ENCODE measurements around the gene MEPCE.
A peak's percentile ranks its signal among the peaks of the same experiment; 100 is the strongest.
"Not testable (repeated sequence)": the region's sequence is repeated elsewhere in the genome, so short reads cannot be mapped to it uniquely, and the experiment has no call there.

Gene MEPCE, protein sequence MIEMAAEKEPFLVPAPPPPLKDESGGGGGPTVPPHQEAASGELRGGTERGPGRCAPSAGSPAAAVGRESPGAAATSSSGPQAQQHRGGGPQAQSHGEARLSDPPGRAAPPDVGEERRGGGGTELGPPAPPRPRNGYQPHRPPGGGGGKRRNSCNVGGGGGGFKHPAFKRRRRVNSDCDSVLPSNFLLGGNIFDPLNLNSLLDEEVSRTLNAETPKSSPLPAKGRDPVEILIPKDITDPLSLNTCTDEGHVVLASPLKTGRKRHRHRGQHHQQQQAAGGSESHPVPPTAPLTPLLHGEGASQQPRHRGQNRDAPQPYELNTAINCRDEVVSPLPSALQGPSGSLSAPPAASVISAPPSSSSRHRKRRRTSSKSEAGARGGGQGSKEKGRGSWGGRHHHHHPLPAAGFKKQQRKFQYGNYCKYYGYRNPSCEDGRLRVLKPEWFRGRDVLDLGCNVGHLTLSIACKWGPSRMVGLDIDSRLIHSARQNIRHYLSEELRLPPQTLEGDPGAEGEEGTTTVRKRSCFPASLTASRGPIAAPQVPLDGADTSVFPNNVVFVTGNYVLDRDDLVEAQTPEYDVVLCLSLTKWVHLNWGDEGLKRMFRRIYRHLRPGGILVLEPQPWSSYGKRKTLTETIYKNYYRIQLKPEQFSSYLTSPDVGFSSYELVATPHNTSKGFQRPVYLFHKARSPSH

DNA sequence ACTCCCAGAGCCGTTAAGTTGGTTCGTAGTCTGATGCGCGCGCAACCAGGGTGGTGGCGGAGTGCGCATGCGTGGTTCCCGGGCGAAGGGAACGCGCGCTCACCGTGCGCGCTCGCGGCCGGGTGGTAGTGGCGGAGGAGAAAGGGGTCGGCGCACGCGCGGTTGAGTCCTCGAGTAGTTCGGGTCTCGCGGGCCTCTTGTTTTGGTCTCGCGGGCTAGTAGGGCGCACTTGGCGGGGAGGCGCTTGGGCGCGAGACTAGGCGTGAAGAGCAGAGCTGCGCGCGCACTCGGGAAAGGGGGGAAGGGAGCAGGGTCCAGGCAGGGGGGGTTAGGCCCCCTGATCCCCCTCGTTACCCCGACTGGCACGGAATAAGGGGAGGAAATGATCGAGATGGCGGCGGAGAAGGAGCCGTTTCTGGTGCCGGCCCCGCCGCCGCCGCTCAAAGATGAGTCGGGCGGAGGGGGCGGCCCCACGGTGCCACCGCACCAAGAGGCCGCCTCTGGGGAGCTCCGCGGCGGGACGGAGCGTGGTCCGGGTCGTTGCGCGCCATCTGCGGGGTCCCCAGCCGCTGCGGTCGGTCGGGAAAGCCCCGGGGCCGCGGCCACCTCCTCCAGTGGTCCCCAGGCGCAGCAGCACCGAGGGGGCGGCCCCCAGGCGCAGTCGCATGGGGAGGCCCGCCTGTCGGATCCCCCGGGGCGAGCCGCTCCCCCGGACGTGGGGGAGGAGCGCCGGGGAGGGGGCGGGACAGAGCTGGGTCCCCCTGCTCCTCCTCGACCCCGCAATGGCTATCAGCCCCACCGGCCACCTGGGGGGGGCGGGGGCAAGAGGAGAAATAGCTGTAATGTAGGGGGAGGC is at the start of gene MEPCE:
TSS of gene MEPCE (plus strand) at position 195 of the 856 bp plus-strand sequence. CDS start at position 383, 188 bp downstream.
- peak; percentile 90 to 93 (median 93) for DNase-seq (ENCODE audit: low read depth in 3 of 3)

DNA sequence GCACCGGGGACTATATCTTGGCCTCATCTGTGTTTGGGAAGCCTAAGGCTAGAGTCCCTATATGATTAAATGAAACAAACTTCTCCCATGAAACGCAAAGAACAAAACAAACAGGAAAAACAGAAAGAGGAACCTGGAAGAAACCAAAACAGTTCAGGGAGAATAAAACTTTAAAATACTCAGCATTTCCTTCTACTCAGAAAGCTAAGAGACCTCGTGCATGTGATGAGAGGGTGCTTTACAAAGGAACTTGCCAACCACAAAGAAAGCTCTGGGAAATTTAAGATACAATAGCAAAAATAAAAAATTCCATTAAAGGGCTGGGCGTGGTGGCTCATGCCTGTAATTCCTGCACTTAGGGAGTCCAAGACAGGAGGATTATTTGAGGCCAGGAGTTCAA is 49.4 kb upstream of the MEPCE start:
- no peak for DNase-seq (ENCODE audit: low read depth in 3 of 3)

DNA sequence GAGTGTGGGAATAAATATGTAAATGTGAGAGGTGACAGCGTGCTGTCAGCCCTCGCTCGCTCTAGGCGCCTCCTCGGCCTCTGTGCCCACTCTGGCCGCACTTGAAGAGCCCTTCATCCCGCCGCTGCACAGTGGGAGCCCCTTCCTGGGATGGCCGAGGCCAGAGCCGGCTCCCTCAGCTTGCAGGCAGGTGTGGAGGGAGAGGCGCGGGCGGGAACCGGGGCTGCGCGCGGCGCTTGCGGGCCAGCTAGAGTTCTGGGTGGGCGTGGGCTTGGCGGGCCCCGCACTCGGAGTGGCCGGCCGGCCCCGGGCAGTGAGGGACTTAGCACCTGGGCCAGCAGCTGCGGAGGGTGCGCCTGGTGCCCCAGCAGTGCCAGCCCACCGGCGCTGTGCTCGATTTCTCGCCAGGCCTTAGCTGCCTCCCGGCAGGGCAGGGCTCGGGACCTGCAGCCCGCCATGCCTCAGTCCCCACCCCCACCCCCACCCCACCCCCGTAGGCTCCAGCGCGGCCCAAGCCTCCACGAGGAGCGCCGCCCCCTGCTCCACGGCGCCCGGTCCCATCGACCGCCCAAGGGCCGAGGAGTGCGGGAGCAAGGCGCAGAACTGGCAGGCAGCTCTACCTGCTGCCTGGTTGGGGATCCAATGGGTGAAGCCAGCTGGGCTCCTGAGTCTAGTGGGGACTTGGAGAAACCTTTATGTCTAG is 47.9 kb upstream of the MEPCE start:
- not testable (repeated sequence) for DNase-seq (ENCODE audit: low read depth in 3 of 3)

DNA sequence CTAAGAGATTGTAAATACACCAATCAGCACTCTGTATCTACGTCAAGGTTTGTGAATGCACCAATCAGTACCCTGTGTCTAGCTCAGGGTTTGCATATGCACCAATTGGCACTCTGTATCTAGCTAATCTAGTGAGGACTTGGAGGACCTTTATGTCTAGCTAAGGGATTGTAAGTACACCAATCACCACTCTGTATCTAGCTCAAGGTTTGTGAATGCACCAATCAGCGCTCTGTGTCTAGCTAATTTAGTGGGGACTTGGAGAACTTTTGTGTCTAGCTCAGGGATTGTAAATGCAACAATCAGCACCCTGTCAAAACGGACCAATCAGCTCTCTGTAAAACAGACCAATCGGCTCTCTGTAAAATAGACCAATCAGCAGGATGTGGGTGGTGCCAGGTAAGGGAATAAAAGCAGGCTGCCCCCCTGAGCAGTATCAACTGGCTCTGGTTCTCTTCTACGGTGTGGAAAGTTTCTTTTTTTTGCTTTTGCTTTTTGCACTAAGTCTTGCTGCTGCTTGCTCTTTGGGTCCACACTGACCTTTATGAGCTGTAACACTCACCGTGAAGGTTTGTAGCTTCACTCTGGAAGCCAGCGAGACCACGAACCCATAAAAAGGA is 47.3 kb upstream of the MEPCE start:
- not testable (repeated sequence) for DNase-seq (ENCODE audit: low read depth in 3 of 3)

DNA sequence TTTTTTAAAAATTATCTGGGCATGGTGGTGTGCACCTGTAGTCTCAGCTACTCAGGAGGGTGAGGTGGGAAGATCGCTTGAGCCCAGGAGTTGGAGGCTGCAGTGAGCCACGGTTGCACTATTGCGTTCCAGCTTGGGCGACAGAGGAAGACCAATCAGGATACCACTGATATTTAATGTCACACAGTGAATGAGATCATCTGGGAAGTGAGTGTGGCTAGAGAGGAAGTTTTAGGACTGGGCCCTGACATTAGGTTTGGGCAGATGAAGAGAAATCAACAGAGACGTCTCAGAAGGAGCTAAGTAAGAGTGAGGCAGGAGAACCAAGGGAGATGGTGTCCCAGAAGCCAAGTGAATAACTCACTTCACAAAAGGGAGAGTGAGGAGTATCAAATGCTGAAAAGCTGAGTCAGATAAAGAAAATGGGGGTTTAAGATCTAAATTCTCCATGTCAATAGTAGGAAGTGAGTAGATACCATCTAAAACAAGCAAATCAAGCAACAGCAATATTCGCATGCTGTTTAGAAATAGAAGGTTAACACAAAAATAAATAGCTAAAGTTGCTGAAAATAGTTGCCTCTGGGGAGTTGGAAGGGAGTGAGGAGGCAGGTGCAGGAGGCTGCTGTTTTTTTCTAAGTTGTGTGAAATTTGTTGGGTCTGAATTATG is 44.9 kb upstream of the MEPCE start:
- DNase-seq (ENCODE audit: low read depth in 3 of 3), result no peak

DNA sequence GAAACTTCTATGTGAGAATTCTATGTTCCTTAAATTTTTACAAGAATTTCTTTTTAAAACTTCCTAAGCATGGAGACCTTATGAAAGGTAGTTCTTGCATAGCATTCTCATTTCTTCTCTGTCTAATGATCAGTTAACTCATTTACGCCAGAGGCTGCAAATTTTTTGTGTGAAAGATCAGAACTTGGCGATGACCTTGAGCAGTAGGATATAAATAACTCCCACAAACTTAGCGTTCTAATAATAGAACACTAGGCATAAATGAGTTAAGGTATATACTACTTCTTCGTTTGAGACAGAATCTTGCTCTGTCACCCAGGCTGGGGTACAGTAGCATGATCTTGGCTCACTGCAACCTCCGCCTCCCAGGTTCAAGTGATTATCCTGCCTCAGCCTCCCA is 42.7 kb upstream of the MEPCE start:
- DNase-seq (ENCODE audit: low read depth in 3 of 3), result no peak

DNA sequence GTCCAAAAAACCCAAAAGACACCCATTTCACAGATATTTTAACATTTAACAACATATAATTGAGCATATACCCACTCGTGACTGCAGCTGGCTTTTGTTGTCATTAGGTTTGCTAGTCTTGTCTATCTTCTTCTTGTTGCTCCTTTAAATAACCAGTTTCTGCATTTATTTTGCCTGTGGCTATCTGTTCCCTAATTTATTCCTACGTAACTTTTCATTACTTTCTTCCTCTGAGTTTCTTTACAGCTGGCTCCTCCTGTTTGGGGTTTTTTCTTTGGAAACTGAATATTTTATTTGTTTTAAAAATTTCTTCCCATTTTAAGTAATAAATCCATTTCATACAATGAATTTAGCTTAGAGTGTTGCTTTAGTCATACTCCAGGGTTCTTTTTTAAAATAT is 41.9 kb upstream of the MEPCE start:
- no peak for DNase-seq (ENCODE audit: low read depth in 3 of 3)

DNA sequence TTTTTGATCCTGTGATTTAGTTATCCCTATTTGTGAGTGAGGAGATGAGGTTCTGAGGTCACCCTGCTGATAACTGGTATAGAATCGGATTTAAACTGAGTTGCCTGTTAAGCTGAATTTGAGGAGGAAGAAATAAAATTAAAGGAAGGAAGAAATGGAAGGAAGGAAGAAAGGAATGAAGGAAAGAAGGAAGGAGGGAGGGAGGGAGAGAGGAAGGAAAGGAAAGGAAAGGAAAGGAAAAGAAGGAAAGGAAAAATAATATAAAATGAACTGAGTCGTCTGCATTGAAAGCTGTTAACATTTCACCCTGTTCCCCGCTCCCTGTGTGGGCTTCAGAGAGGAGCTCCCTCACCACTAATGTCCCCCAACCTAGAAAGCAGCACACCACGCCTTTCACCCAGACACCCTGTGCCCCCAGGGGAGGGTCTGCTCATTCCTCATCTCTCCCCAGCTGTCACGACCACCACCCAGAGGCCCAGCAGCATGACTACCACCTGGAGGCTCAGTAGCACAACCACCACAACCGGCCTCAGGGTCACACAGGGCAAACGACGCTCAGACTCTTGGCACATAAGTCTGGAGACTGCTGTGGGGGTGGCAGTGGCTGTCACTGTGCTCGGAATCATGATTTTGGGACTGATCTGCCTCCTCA is 40.1 kb upstream of the MEPCE start:
- no peak for DNase-seq (ENCODE audit: low read depth in 3 of 3)

DNA sequence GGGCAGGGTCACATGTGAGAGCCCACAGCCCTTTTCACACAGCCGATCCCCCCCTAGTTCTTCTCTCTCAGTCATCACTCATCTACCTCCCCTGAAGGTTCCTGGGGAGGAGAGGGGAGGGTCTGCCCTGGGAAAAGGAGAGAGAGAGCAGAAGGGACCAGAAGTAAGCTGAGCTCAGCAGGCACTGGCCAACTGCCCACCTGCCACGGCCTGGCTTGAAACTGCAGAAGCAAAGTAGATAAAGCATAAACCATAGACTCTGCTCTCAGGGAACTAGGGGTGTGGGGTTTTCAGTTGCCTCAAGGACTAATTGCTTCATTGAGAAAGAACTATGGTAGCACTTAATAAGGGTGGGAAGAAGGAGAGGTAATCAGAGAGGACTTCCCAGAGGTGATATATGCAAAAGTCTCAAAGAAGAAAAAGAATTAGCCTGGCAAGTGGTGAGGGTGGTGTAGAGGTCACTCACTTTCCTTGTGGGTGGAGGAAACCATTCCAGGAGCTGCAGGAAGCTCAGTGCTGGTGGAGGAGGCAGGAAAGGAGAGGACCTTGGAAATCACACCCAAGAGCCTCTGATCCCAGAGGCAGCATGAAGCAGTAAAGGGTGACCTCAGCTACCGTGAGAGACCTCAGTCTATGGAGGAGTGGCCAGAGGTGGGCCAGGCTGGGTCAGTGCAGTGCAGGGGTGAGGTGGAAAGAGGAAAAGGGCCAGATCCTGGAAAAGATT is 39.2 kb upstream of the MEPCE start:
- no peak for DNase-seq (ENCODE audit: low read depth in 3 of 3)

DNA sequence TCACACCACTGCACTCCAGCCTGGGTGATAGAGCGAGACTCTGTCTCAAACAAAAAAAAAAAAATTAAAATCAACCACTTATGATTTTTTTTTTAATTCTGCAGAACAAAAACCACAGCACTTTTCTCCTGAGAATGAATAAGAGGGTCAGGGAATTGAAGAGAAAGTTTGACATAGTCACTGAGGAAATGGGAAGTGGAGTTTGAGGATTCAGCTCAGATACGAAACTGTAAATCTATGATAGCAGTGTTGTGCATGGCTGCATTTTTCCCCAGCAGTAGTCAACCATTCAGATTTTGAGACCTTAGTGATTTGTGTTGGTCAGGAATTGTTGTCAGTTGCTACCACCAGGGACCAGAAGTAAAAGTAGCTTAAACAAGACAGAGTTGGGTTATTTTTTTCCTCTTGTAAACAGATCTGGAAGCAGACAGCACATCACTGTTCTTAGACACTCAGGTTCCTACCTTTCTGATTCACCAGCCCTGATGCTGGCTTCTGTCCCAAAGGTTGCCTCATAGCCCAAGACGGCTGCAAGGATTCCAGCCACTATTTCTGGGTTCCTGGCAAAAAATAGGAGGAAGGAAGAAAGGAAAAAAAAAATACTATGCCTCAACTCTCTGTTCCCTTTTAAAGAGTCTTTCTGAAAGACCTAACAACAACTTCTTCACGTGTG is 36.3 kb upstream of the MEPCE start:
- no peak for DNase-seq (ENCODE audit: low read depth in 3 of 3)

DNA sequence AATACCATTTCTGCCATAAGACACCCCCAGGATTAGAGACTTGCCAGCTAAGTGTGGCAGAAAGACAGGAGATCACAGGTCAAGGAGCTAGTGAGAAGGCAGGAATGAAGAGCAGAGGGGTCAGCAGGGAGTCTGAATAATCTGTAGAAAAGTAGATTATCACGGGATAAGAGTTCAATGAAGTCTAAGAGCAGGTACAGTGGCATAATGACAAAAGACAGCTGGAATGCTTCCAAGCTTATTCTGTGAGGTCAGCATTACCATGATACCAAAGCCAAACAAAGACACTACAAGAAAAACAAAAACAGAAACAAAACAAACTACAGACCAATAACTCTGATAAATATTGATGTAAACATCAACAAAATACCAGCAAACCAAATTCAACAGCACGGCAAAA is 35.6 kb upstream of the MEPCE start:
- no peak for DNase-seq (ENCODE audit: low read depth in 3 of 3)

DNA sequence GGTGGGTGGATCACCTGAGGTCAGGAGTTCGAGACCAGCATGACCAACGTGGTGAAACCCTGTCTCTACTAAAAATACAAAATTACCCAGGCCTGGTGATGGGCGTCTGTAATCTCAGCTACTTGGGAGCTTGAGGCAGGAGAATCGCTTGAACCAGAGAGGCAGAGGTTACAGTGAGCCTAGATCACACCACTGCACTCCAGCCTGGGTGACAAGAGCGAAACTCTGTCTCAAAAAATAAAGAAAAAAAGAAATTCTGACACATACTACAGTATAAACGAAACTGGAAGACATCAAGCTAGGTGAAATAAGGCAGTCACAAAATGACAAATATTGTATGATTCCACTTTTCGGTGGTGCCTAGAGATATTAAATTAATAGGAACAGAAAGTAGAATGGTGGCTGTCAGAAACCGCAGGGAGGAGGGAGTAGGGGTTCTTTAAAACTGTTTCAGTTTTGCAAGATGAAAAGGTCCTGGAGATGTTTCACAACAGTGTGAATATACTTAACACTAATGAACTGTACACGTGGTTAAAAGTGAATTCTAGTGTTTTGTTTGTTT is 33.1 kb upstream of the MEPCE start:
- peak in 2 of 3 experiments; percentile 39 to 47 for DNase-seq (ENCODE audit: low read depth in 3 of 3)

DNA sequence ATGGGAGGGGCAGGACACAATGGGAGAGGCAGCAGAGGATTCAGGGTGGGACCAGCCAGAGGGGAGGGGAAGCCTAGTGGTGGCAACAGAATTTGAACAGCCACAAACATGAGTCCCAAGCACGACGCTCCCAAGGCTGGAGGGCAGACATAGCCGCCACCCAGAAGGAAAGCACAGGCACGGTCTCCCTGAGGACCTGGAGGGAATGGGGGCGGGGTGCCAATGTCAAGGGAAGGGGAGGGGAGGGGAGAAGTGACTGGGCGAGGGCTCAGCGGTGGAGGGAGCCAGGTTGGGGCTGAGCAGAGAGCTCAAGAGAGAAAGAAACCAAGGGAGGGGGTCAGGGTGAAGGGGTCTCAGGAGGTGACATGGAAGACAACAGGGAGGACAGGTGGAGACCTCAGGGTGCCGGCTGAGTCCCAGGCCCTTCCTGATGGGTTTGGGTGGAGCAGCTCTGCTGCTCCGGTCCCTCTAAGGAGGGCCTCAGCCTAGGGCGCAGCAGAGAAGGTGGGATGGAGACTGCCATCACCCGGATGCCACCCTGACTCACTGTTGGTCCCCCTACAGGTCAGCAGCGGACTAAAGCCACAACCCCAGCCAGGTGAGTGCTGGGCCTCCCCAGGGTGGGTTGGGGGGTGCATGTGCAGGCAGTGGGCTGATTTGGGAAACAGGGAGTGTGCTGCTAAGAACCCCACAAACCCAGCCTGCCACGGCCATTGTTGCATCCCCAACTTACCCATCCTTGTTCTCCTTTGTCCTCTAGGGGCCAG is 32.1 kb upstream of the MEPCE start:
- DNase-seq (ENCODE audit: low read depth in 3 of 3), result no peak

DNA sequence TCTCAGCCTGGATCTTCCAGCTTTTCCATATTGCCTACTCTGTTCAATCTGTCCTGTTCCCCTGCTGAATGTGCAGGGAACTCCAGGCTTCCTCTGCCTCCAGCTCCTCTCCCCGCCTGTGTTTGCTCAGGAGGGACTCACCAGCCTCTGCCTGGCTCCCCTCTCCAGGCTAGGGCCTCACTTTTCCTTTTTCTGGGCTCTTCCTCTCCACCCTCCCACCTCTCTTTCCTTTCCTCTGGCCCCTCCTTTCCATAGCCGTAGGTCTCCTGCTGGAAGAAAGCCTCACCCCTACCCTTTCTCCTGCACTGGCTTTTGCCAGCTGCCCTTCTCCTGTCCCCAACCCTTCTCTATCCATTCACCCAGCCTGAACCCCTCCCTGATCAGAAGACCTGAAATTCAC is 31.4 kb upstream of the MEPCE start:
- DNase-seq (ENCODE audit: low read depth in 3 of 3), result no peak

DNA sequence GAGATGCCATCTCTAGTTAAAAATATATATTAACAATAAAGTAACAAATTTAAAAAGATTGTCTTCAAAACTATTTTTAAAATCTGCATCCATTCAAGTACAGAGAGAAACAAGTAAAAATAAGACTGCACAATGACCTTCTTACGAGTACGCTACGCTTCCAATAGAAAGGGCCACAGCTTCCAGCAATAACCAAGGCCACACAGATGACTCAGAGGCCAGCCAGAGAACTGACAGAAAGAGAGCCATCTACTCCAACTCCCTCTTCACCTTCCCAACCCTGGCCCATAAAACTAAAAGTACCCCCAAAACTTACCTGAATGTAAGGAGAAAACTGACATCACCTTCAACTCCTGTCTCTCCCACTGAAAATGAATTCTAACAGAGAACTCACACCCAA is 29.6 kb upstream of the MEPCE start:
- DNase-seq (ENCODE audit: low read depth in 3 of 3), result no peak

DNA sequence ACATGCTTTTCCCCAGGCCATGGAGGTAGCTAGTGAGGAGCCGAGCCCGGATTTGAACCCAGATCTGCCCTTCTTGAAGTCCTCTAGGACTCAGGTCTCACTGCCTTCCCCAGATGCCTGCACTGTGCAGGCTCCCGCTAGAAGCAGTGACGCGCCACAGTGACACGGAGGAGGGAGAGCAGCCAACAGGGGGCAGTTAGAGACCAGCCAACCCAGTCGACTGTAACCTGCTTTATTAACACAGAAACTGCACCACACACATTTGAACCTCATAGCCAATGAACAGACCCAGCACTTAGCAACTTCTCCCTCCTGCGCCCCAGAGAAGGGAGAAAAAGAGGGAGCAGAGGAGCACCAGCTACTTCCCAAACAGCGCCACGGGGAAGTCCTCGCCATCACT is 29.0 kb upstream of the MEPCE start:
- DNase-seq (ENCODE audit: low read depth in 3 of 3), result no peak

DNA sequence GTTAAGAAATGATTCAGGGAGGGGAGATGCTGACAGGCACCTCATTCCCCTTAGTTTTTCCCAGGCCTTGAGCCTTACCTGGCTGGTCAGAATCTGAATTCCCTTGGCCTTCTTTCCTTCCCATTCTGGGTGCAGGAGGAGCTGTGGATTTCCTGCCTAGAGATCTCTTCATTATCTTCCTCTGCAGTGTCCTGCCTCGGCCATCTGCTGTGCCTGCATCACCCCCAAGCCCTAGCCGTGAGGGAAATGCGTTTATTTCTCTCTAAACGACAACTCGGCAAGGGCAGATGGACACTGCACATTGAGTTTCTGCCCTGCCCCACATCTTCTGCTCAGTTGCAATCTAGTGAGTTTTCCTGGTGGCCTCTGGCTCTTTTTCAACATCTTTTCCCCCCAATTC is 27.8 kb upstream of the MEPCE start:
- DNase-seq (ENCODE audit: low read depth in 3 of 3), result no peak

DNA sequence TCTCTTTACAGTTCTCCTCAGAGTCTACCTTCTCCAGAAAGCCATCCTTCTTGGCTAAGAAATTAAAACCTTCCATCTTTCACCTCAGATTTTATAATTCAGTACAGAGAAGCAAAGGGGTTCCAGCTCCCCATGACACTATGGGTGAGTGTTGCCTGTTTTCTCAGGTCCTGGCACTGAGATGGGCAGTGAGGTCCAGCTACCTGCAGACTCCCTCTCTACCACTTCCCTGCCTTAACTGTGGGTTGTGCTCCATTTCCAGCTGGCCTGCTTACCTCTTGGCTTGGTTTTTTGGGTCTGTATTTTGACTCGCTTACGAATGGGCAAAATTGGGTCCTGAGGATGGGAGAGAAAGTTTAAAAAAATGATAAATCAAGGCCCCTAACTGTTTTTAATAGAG is 27.4 kb upstream of the MEPCE start:
- no peak for DNase-seq (ENCODE audit: low read depth in 3 of 3)
